GM19397 (cell line): ENCODE data around the gene RADIL.
"Not testable (repeated sequence)": the region's sequence is repeated elsewhere in the genome, so short reads cannot be mapped to it uniquely, and the experiment has no call there.

Experiments used
- ATAC-seq: cut with Tn5 transposase; IDR thresholded peaks from one replicate; pipeline ENCODE4 v1.9.1; 2021; ENCODE audit warnings: mild to moderate bottlenecking, moderate library complexity; ENCODE audit not compliant: unreplicated experiment

The RADIL gene, protein sequence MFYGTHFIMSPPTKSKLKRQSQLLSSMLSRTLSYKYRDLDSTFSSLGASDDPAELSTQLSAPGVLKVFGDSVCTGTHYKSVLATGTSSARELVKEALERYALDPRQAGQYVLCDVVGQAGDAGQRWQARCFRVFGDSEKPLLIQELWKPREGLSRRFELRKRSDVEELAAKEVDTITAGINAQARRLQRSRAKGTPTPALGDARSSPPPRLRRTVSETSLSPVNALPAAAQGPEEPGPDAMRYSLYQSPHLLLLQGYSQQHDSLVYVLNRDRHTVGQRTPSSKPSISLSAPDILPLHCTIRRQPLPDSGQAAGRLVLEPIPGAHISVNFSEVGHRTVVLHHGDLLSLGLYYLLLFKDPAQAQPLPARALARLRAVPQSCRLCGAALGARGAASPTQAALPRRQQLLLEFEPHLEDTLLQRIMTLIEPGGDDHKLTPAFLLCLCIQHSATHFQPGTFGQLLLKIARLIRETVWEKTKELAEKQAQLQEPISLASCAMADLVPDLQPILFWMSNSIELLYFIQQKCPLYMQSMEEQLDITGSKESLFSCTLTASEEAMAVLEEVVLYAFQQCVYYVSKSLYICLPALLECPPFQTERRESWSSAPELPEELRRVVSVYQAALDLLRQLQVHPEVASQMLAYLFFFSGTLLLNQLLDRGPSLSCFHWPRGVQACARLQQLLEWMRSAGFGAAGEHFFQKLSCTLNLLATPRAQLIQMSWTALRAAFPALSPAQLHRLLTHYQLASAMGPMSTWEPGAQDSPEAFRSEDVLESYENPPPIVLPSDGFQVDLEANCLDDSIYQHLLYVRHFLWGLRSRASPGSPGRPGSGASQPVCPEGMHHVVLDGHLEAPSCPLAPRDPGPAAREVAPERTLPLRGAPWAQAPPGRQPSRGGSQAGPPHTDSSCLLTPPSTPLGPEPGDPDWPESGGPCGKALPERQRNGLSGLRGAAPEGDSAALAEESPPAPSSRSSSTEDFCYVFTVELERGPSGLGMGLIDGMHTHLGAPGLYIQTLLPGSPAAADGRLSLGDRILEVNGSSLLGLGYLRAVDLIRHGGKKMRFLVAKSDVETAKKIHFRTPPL

DNA sequence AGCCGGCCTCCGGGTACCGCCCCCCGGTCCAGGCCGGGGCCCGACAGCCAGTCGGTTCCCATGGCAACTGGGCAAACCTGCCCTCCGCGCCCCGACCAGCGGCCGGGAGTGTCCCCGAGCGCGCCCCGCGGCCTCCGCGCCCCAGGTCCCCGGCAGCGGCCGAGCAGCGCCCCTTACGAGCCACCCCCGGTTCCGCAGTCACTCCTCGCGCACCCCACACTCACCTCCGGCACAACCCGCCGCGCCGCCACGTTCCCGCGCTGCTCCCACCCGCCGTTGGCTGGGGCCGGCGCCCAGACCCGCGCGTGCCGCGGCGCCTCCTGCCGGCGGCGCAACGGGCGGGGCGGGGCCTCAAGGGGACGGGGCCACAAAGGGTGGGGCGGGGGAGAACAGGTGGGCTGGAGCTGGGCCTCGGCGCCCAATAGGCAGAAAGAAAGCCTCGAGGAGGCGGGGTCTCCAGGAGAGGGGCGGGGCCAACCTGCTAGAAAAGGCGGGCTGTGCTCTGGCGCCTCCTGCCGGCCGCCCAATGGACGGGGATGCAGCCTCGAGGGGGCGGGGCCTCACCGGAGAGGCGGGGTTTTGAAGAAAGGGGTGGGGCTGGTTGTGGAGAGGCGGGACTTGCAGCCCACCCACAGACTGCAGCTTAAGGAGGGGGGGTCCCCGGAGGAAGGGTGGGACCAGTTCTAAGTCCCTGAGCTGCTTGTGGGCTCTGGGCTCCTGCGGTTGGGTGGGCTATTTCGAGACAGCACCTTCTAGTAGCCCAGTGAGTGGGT lies at the start of gene RADIL:
Gene RADIL (minus strand): TSS at position 345 of the 773 bp plus-strand sequence. CDS start 5,577 bp downstream, outside the sequence.
- ATAC-seq = peak; percentile 70

DNA sequence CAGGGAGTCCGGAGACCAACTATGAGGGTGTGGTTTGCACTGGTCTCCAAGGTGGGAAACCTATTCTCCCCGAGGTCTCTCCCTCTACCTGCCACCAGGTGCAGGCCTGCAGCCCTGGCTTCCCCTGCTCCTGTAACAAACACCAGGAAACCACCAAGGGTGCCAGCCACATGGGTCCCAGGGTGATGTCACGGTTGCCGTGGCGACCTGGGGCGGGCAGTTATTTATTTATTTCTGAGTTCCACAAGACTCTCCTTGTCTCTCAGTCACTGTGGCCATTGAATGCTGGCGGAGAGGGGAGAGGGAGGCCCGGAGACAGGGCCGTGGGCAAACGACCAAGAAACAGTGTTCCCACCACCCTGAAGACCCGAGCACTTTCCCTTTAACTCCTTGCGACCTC lies 48.4 kb upstream of the RADIL start:
- ATAC-seq = no peak

DNA sequence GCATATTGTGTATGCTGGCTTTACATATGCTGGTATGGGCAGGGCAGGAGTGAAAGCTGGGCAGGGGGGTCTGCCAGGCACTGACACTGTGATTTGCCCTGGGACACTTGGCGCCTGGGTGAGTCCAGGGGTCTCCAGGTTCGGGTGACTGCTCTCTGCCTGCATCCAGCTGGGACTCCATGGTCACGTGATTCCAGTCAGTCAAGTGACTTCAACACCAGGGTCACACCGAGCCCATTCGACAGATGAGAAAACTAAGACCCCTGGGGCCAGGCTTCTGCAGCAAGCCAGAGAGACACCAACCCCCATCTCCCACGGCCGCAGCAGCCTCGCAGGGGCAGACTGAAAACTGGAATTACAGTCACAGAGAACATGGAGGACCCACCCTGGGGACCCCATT lies 45.5 kb upstream of the RADIL start:
- ATAC-seq = no peak

DNA sequence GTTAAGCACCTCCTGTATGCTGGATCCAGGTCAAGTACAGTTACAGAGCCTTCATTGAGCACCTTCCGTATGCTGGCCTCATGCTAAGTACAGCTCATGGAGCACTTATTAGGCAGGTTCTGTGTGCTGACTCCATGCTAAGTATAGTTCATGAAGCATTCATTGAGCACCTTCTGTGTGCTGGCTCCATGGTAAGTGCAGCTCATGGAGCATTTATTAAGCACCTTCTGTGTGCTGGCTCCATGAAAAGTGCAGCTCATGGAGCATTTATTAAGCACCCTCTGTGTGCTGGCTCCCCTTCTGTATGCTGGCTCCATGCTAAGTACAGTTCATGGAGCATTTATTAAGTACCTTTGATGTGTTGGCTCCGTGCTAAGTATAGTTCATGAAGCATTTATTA lies 44.9 kb upstream of the RADIL start:
- no peak for ATAC-seq

DNA sequence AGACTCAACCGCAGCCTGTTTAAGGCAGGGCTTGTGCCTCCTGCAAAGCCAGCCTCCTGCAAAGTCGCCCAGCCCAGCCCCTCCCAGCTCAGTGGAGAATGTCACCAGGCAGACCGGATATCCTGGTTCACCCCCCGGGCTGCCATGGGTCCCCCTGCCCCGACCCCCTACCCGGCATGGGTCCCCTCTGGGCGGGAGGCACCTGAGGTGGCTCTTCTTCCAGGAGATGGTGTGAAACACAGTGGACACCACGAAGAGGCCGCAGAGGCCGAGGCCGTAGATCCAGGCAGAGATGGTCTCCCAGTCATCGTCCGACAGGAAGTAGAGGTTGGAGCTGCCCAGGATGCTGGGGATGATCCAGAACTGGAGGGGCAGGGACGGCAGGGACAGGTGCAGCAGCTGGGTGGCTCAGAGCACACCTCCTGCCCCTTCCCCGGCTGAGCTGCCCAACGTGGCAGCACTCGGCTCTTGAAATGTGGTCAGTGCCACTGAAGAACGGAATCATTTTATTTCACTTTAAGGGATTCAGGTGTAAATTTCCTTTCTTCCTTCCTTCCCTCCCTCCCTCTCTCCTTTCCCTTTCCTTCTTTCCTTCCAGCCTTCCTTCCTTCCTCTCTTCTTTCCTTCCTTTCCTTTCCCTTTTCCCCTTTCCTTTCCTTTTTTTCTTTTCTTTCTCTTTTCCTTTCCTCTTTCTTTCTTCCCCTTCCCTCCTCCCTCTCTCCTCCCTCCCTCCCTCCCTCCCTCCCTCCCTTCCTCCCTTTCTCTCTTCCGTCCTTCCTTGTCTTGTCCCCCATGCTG lies 36.7 kb upstream of the RADIL start:
- ATAC-seq = no peak

DNA sequence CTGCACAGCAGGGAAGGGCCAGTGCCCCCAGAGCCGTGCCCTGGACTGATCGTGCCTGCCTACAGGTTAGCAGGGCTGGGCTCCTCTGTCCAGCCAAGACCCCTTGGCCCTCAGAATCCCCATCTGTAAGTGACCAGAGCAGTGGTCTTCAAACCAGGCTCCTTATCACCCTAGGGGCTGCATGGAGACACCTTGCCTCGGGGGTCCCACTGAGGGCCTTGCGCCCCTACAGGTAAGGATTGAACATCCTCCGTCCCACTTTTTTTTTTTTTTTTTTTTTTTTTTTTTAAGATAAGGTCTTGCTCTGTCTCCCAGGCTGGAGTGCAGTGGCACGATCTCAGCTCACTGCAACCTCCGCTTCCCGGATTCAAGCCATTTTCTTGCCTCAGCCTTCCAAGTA lies 32.6 kb upstream of the RADIL start:
- no peak for ATAC-seq

DNA sequence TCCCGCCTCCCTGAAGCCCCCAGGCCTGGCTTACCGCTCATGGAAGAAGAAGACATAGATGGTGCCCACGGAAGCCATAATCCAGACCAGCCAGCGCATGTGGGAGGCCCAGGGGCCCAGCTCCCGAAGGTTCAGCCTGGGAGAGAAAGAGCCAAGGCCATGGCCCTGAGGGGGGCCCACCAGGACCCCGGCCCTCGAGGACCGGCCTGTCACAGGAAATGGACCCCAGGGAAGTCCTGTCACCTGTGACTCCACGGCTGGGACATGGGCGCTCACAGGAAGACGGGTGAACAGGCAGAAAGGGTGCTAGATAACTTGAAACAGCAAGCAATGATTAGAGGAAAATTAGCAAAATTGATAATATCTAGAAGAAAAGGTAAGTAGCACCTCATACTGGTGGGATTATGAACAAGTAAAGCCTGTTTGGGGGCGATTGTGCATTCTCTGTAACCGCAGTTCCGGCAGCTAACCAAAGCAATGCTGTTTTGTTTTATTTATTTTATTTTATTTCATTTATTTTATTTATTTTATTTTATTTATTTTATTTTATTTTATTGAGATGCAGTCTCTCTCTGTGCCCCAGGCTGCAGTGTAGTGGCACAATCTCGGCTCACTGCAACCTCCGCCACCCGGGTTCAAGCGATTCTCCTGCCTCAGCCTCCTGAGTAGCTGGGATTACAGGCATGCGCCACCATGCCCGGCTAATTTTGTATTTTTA lies 27.8 kb upstream of the RADIL start:
- ATAC-seq = no peak

DNA sequence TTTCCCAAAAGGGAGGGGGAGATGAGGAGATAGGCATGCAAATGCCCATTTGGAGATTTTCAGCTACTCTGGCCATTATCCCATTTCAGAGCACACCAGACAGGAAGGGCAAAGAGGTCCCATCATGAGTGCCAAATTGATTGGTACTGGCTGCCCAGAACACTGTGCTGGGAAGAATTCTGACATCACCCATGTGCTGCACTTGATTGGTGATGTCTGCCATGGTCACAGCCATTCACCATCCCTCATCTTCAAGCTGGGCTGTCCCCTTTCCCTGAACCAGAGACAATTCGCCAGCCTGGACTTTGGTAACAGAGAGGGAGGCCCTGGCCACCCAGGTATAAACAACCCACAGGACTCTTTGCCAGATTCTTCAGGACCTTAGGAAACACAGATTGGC lies 23.2 kb upstream of the RADIL start:
- no peak for ATAC-seq

DNA sequence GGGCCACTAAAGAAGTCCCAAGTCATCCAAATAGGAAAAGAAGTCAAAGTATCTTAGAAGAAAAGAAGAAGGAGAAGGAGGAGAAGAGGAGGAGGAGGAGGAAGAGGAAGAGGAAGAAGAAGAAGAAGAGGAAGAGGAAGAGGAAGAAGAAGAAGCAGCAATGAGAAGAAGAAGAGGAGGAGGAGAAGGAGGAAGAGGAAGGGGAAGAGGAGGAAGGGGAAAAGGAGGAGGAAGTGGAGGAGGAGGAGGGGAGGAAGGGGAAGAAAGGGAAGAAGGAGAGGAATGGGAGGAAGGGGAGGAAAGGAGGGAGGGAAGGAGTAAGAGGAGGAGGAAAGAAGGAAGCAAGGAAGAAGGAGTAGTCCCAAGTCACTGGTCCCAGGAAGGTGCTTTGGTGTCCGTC lies 21.7 kb upstream of the RADIL start:
- no peak for ATAC-seq

DNA sequence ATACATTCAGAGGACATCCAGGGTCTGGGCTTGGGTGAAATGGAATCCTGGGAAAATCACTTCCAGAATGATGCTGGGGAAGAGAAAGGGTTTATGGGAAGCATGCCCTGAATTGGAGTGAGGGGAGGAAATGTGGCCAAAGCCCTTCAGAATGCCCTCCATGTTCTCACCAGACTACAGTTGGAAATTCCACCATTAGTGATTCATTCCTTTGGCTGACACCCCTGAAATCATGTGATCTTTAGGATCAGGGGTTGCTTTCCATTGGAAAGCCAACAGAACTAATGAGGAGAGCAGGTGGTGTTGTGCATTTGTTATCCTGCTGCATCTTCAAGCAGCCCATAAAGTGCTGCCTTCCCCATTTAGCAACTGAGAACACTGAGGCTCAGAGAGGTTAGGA lies 20.8 kb upstream of the RADIL start:
- no peak for ATAC-seq

DNA sequence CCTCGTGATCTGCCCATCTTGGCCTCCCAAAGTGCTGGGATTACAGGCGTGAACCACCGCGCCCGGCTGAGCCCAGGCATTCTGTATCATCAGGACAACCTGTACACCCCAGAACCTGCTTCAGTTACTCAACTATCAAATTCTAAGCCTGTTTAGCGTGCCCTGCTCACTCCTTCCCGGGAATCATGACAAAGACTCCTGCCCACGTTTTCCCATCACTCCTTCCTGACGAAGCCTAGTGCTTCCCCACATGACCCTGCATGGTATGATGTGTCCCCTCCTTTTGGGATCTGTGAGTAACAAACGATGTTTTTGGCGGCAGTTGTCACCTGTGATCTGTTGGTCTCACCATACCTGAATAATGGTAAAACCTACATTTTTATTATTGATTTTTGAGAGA lies 12.2 kb upstream of the RADIL start:
- ATAC-seq = no peak

DNA sequence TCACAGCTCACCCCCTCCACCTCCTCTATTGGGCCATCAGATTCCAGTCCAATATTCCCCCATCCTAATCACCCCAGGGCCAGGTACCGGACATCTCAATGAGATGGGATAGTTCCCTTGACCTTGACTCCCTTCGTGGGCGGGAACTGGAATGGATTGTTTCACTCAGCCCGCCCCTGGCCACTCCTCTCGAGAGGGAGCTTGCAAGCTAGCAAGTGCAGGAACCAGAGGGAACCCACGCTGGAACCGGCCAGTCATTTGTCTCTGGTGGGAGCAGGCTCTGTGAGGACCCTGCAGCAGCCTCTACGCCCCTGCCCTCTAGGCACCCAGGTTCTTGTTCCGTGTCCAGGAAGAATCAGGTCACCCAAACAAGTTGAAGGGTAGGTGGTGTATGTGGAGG lies 11.0 kb upstream of the RADIL start:
- ATAC-seq = no peak

DNA sequence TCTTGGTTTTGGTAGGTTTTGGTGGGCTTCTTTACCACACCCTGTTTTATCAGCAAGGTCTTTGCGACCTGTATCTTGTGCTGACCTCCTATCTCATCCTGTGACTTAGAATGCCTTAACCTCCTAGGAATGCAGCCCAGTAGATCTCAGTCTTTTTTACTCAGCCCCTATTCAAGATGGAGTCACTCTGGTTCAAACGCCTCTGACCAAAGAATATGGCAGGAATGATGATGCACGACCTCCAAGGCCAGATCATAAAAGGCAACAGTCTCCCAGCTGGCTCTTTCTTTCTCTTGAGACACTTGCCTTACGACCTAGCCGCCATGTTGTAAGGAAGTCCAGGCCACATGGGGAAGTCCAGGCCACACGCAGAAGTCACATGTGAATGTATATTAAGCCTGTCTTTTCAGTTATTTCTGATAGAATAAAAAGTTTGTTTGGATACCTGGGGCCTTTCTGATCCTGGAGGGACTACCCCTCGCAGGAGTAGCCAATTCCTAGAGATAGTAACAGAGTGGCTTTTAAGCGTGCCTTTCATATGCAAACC lies 10.5 kb upstream of the RADIL start:
- no peak for ATAC-seq

DNA sequence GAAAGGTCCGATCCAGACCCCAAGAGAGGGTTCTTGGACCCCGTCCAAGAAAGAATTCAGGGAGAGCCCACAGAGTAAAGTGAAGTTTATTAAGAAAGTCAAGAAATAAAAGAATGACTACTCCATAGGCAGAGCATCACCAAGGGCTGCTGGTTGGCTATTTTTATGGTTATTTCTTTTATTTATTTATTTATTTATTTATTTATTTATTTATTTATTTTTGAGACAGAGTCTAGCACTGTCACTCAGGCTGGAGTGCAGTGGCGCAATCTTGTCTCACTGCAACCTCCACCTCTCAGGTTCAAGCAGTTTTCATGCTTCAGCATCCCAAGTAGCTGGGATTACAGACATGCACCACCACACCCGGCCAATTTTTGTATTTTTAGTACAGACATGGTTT lies 9.7 kb upstream of the RADIL start:
- ATAC-seq = not testable (repeated sequence)

DNA sequence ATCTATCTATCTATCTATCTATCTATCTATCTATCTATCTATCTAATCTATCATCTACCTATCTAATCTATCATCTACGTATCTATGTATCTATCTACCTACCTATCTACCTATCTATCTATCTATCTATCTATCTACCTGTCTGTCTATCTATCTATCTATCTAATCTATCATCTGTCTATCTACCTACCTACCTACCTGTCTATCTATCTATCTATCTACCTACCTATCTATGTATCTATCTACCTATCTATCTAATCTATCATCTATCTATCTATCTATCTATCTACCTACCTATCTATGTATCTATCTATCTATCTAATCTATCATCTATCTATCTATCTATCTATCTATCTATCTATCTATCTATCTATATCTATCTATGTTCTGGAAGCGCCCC lies 8.0 kb upstream of the RADIL start:
- ATAC-seq = not testable (repeated sequence)

DNA sequence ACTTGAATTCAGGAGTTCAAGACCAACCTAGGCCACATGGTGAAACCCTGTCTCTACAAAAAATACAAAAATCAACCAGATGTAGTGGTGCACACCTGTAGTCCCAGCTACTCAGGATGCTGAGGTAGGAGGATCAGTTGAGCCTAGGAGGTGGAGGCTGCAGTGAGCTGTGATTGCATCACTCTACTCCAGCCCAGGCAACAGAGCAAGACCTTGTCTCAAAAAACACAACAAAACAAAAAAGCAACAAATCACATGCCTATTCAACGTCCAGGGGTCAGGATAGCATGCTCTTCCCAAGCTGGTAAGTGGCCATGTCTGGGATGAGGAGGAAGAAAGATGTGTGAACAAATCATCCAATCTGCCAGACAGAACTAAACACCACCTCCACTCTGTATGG lies 6.2 kb upstream of the RADIL start:
- no peak for ATAC-seq

DNA sequence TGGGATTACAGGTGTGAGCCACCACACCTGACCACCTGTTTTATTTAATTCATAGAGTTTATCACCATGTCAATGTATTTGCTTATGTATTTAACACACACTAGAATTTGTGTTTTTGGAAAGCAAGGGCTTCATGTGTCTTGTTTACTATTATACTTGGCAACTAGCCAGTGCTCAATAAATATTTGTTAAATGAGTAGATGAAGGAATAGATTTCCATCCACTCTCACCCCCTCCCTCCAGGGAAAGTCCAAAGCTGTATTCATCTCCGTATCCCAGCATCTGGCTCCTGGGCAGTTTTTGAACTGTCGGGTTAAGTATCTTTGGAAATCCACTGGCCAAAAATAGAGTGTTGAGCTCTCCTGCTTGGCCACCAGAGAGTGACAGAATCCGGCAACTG lies 4.6 kb upstream of the RADIL start:
- ATAC-seq = no peak

DNA sequence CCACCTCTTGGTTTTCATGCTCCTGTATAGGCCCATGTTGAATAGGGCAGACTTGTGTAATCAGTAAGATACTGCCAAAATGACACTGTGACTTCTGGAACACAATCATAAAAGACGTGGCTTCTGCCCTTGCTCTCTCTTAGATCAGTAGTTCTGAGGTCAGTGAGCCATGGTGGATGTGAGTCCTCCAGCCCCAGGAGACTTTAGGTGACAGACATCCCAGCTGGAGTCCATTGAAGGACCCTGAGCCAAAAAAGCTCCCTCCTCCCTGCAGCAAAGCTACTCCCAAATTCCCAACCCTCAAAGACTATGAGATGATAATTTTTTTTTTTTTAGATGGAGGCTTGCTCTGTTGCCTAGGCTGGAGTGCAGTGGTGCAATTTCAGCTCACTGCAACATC lies 3.2 kb upstream of the RADIL start:
- no peak for ATAC-seq

DNA sequence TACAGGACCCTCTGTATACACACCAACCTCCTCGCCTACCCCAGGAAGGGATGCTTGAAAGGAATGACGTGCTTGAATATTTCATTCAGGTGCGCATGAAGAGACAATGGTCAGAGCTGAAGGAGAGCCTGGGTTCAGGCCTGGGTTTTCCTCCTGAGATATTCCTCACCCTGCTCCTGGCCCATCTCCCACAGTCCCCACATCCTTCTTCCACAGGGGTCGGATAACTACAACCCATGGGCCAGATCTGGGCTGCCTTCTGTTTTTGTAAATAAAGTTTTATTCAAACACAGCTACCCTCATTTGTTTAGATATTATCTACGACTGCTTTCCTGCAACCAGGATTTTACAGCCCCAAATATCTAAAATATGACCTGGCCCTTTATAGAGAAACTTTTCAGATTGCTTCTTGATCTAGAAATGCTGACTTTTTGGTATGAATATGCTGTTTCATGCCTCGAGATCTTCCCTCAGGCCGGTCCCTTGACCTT lies 1.8 kb upstream of the RADIL start:
- ATAC-seq = no peak
